Activated CD4-positive, alpha-beta memory T cell treated with anti-CD3 and anti-CD28 coated beads, Interleukin-2, amount 10 ng/mL, durations not matched to agents 7 days and 5 days (primary cell): ENCODE measurements around the gene INTS1. TPM values are rescaled to one million over a fixed set of nuclear protein-coding genes. Genes with fewer than 3 reads are reported as not detected.

Experiments
- CTCF ChIA-PET: fragments of 350-600 bp; sonication (Branson Sonifier 250); formaldehyde crosslinking; loops from one replicate; lab custom pipeline; 2021; ENCODE audit warnings: antibody characterized with exemption, inconsistent platforms; lab: Charles Lee
- POLR2A ChIA-PET: fragments of 350-600 bp; sonication (Branson Sonifier 250); formaldehyde crosslinking; loops from one replicate; lab custom pipeline; 2021; ENCODE audit warnings: antibody characterized with exemption; lab: Charles Lee
- DNase-seq: peaks from one replicate; pipeline ENCODE4 v3.0.0-alpha.2; 2020
- H3K27ac Mint-ChIP-seq: one replicate; pipeline ENCODE4 v1.8.0; 2021; ENCODE audit warnings: mild to moderate bottlenecking, mixed read lengths
- H3K27me3 Mint-ChIP-seq: one replicate; pipeline ENCODE4 v1.8.0; 2021; ENCODE audit warnings: mixed read lengths
- H3K36me3 Mint-ChIP-seq: one replicate; pipeline ENCODE4 v1.8.0; 2021; ENCODE audit warnings: low read depth, mixed read lengths
- H3K4me1 Mint-ChIP-seq: one replicate; pipeline ENCODE4 v1.8.0; 2021; ENCODE audit warnings: mixed read lengths
- H3K4me3 Mint-ChIP-seq: one replicate; pipeline ENCODE4 v1.8.0; 2021; ENCODE audit warnings: mild to moderate bottlenecking, mixed read lengths
- H3K9me3 Mint-ChIP-seq: one replicate; pipeline ENCODE4 v1.8.0; 2021; ENCODE audit warnings: mixed read lengths
- total RNA-seq, 2 experiments: library from RNA; stranded (reverse); gene quantifications; one replicate each; pipeline ENCODE4 v1.2.3, GENCODE V29; 2021

Gene INTS1
- total RNA-seq, 2 experiments from 2014 or later: 79.2 to 87.5 TPM

GRCh38 chr7:1514995-1515401 is 10.8 kb upstream of the INTS1 start:
- DNase-seq: no peak
- Mint-ChIP-seq H3K27ac (no peak overlapping the region), H3K27me3 (no peaks in the 10 kb centered on the region), H3K4me3 (no peak overlapping the region), H3K9me3 (peaks cover 7% of the 10 kb centered on the region), H3K4me1 (peaks cover 15% of the 10 kb centered on the region), H3K36me3 (no peaks in the 10 kb centered on the region)
- ChIA-PET CTCF (interaction anchor here (0.7 kb wide), 1 partner anchor 338 kb away, joined by 3 read pairs; no protein-coding TSS in a partner anchor), POLR2A (interaction anchor here (1.2 kb wide), 1 partner anchor 15 kb away, joined by 4 read pairs; the partner anchor contains the start of gene MAFK)

GRCh38 chr7:1514407-1514806 is 10.2 kb upstream of the INTS1 start:
- Mint-ChIP-seq H3K36me3 (no peaks in the 10 kb centered on the region), H3K27me3 (no peaks in the 10 kb centered on the region), H3K9me3 (peaks cover 5% of the 10 kb centered on the region), H3K27ac (no peak overlapping the region), H3K4me3 (no peak overlapping the region), H3K4me1 (peaks cover 15% of the 10 kb centered on the region)
- CTCF ChIA-PET: no interaction called here
- DNase-seq: no peak
- POLR2A ChIA-PET: no interaction called here

- DNase-seq: no peak
- H3K4me3 Mint-ChIP-seq: no peak overlapping the region
- no peaks in the 10 kb centered on the region for H3K27me3 Mint-ChIP-seq
- CTCF ChIA-PET: no interaction called here
- peaks cover 15% of the 10 kb centered on the region for H3K4me1 Mint-ChIP-seq
- POLR2A ChIA-PET: interaction anchor here (0.7 to 1.5 kb wide), 3 partner anchors 9 to 19 kb away, joined by 3 to 7 read pairs (median 4); no protein-coding TSS in a partner anchor
- no peak overlapping the region for H3K27ac Mint-ChIP-seq
- H3K9me3 Mint-ChIP-seq: no peaks in the 10 kb centered on the region
- H3K36me3 Mint-ChIP-seq: no peaks in the 10 kb centered on the region
These were observed 9.5 kb upstream of the INTS1 start for GRCh38 chr7:1513657-1514095.

- Mint-ChIP-seq H3K27ac (peak overlapping the region; percentile 62), H3K36me3 (no peaks in the 10 kb centered on the region), H3K9me3 (no peaks in the 10 kb centered on the region), H3K4me3 (no peak overlapping the region), H3K4me1 (peaks cover 20% of the 10 kb centered on the region), H3K27me3 (no peaks in the 10 kb centered on the region)
- ChIA-PET POLR2A (interaction anchor here (0.7 to 1.5 kb wide), 3 partner anchors 10 to 19 kb away, joined by 3 to 7 read pairs (median 4); no protein-coding TSS in a partner anchor), CTCF (interaction anchor here (1.0 kb wide), 1 partner anchor 8 kb away, joined by 3 read pairs; the partner anchor contains the start of gene INTS1)
- DNase-seq: peak; percentile 52
These were observed 8.8 kb upstream of the INTS1 start for GRCh38 chr7:1512781-1513656.

GRCh38 chr7:1511444-1512422 is 7.5 kb upstream of the INTS1 start:
- Mint-ChIP-seq H3K4me1 (peaks cover 27% of the 10 kb centered on the region), H3K9me3 (no peaks in the 10 kb centered on the region), H3K27me3 (no peaks in the 10 kb centered on the region), H3K4me3 (no peak overlapping the region), H3K27ac (no peak overlapping the region), H3K36me3 (no peaks in the 10 kb centered on the region)
- no peak for DNase-seq
- POLR2A ChIA-PET: no interaction called here
- CTCF ChIA-PET: no interaction called here

GRCh38 chr7:1510780-1511154 is 6.6 kb upstream of the INTS1 start:
- ChIA-PET CTCF (no interaction called here), POLR2A (interaction anchor here (1.2 kb wide), 1 partner anchor 59 kb away, joined by 4 read pairs; no protein-coding TSS in a partner anchor)
- no peak for DNase-seq
- Mint-ChIP-seq H3K9me3 (no peaks in the 10 kb centered on the region), H3K36me3 (no peaks in the 10 kb centered on the region), H3K27me3 (no peaks in the 10 kb centered on the region), H3K27ac (no peak overlapping the region), H3K4me1 (peaks cover 32% of the 10 kb centered on the region), H3K4me3 (no peak overlapping the region)

- ChIA-PET POLR2A (no interaction called here), CTCF (no interaction called here)
- no peak overlapping the region for H3K4me3 Mint-ChIP-seq
- DNase-seq: no peak
- no peaks in the 10 kb centered on the region for H3K36me3 Mint-ChIP-seq
- no peaks in the 10 kb centered on the region for H3K9me3 Mint-ChIP-seq
- peaks cover 40% of the 10 kb centered on the region for H3K4me1 Mint-ChIP-seq
- H3K27ac Mint-ChIP-seq: no peak overlapping the region
- no peaks in the 10 kb centered on the region for H3K27me3 Mint-ChIP-seq
These were observed 5.0 kb upstream of the INTS1 start for GRCh38 chr7:1509226-1509625.

GRCh38 chr7:1508277-1508758 is 4.1 kb upstream of the INTS1 start:
- no peak for DNase-seq
- H3K36me3 Mint-ChIP-seq: no peaks in the 10 kb centered on the region
- H3K9me3 Mint-ChIP-seq: no peaks in the 10 kb centered on the region
- no peaks in the 10 kb centered on the region for H3K27me3 Mint-ChIP-seq
- H3K4me3 Mint-ChIP-seq: no peak overlapping the region
- peaks cover 42% of the 10 kb centered on the region for H3K4me1 Mint-ChIP-seq
- POLR2A ChIA-PET: no interaction called here
- CTCF ChIA-PET: no interaction called here
- no peak overlapping the region for H3K27ac Mint-ChIP-seq

GRCh38 chr7:1505731-1506550 is 1.8 kb upstream of the INTS1 start:
- ChIA-PET POLR2A (interaction anchor here (1.6 kb wide), 1 partner anchor 27 kb away, joined by 5 read pairs; no protein-coding TSS in a partner anchor), CTCF (interaction anchor here (1.3 to 1.5 kb wide), 2 partner anchors 49 to 65 kb away, joined by 4 to 5 read pairs; no protein-coding TSS in a partner anchor)
- Mint-ChIP-seq H3K27ac (no peak overlapping the region), H3K4me3 (peak overlapping the region; percentile 40), H3K27me3 (no peaks in the 10 kb centered on the region), H3K36me3 (peaks cover 11% of the 10 kb centered on the region), H3K4me1 (peaks cover 47% of the 10 kb centered on the region), H3K9me3 (no peaks in the 10 kb centered on the region)
- DNase-seq: peak; percentile 29

GRCh38 chr7:1503390-1503789 is 799 bp downstream of the INTS1 start:
- peaks cover 24% of the 10 kb centered on the region for H3K36me3 Mint-ChIP-seq
- POLR2A ChIA-PET: interaction anchor here (1.5 kb wide), 1 partner anchor 67 kb away, joined by 3 read pairs; no protein-coding TSS in a partner anchor
- peaks cover 44% of the 10 kb centered on the region for H3K4me1 Mint-ChIP-seq
- H3K9me3 Mint-ChIP-seq: no peaks in the 10 kb centered on the region
- CTCF ChIA-PET: interaction anchor here (0.6 to 1.4 kb wide), 2 partner anchors 24 to 53 kb away, joined by 4 to 5 read pairs; partner anchors contain the start of gene TMEM184A
- DNase-seq: no peak
- peak overlapping the region; percentile 84 for H3K4me3 Mint-ChIP-seq
- no peaks in the 10 kb centered on the region for H3K27me3 Mint-ChIP-seq
- H3K27ac Mint-ChIP-seq: peak overlapping the region; percentile 66

GRCh38 chr7:1502845-1503244 is 1.3 kb downstream of the INTS1 start:
- Mint-ChIP-seq H3K4me1 (peaks cover 42% of the 10 kb centered on the region), H3K36me3 (peaks cover 24% of the 10 kb centered on the region), H3K27me3 (no peaks in the 10 kb centered on the region), H3K4me3 (peak overlapping the region; percentile 84), H3K27ac (peak overlapping the region; percentile 66), H3K9me3 (no peaks in the 10 kb centered on the region)
- ChIA-PET POLR2A (interaction anchor here (1.5 kb wide), 1 partner anchor 68 kb away, joined by 3 read pairs; no protein-coding TSS in a partner anchor), CTCF (interaction anchor here (1.4 kb wide), 1 partner anchor 54 kb away, joined by 4 read pairs; the partner anchor contains the start of gene TMEM184A)
- no peak for DNase-seq
